ENCODE results near the gene PPP1R3C.

GRCh38 chr10:91597197-91597881, 35.5 kb downstream of the PPP1R3C start:
- TF ChIP-seq ZNF274 (IDR thresholded peaks at IDR 0.05; ENCODE audit: low read depth, low read length) (no peak), SUZ12 (IDR thresholded peaks at IDR 0.05; ENCODE audit: extremely low read depth, insufficient read depth, insufficient read length) (no peak)
